Thyroid gland (tissue), 4 donors: Measurements from ENCODE around the gene ZNF641.

Source experiments
- POLR2A ChIP-seq, 2 donors: fragments of 450-650 bp; IDR thresholded peaks; one replicate each; pipeline ENCODE4 v1.6.1; 2017; ENCODE audit warnings: antibody characterized with exemption in 2 of 2, mild to moderate bottlenecking in 2 of 2, moderate library complexity in 1 of 2
- TF ChIP-seq, protein P1 (sequence below), 6 experiments: fragments of 200-600 bp in 3 of 6; fragments of 450-650 bp in 3 of 6; sonication (generic) in 3 of 6; IDR thresholded peaks; one replicate each; pipeline ENCODE4 v1.5.1; 2016 to 2019; ENCODE audit warnings: antibody characterized with exemption in 6 of 6, mild to moderate bottlenecking in 2 of 6, inconsistent platforms in 1 of 6, moderate library complexity in 1 of 6

DNA sequence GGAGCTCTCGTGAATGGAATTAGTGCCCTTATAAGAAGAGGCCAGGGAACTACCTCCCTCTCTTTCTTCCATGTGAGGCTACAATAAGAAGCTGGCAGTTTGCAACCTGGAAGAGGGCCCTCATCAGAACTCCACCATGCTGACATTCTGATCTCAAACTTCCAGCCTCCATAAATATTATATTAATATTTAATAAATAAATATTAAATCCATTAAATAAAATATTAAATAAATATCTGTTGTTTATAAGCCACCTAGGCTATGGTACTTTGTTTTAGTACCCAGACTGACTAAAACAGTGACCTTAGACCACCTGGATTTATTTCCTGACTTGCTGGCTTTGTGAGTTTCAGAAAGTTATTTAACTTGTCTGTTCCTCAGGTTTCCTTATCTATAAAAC is 49.9 kb downstream of the ZNF641 start:
- TF ChIP-seq, protein P1, sequence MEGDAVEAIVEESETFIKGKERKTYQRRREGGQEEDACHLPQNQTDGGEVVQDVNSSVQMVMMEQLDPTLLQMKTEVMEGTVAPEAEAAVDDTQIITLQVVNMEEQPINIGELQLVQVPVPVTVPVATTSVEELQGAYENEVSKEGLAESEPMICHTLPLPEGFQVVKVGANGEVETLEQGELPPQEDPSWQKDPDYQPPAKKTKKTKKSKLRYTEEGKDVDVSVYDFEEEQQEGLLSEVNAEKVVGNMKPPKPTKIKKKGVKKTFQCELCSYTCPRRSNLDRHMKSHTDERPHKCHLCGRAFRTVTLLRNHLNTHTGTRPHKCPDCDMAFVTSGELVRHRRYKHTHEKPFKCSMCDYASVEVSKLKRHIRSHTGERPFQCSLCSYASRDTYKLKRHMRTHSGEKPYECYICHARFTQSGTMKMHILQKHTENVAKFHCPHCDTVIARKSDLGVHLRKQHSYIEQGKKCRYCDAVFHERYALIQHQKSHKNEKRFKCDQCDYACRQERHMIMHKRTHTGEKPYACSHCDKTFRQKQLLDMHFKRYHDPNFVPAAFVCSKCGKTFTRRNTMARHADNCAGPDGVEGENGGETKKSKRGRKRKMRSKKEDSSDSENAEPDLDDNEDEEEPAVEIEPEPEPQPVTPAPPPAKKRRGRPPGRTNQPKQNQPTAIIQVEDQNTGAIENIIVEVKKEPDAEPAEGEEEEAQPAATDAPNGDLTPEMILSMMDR (IDR thresholded peaks at IDR 0.05) = no peak
- no peak for TF ChIP-seq POLR2A (IDR thresholded peaks at IDR 0.05)
